ENCODE results near the gene VWF. TPM values are rescaled to one million over a fixed set of nuclear protein-coding genes. Genes with fewer than 3 reads are reported as not detected.

Gene VWF
- total and polyA plus RNA-seq, 12 donors, result 104 to 480 (median 253) TPM

DNA sequence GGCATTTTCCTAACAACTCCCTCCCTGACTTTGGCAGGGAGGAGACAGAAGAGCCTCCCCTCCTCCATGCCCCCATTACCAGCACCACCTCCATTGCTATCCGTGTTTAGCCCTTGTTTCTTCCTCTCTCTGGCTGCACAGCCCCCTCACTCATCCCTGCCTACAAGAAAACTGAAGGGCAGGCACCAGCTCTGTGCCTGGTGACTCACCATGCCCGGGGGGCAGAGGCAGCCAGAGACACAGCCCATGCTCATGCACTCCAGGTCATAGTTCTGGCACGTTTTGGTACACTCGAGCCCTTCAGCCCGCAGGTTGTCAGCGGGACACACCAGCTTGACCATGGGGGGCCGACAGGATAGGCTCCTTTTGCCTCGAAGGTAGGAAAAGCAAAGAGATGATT lies 80.4 kb downstream of the VWF start:
- no peak overlapping the region for H3K27ac ChIP-seq
- no peaks in the 10 kb centered on the region for H3K4me1 ChIP-seq
- H3K9me3 ChIP-seq, result no peaks in the 10 kb centered on the region
- ATAC-seq (no peak), DNase-seq (no peak)
- TF ChIP-seq CTCF (IDR thresholded peaks at IDR 0.05), result no peak
- no peaks in the 10 kb centered on the region for H3K27me3 ChIP-seq
- no peak overlapping the region for H3K4me3 ChIP-seq
- whole genome bisulfite sequencing, 2 donors, result 83 to 88% methylated on average over 8 of the region's 8 CpGs
- peaks cover 0 to 97% (median 0%) of the 10 kb centered on the region in 9 donors for H3K36me3 ChIP-seq
- intact Hi-C loops (cut with DNase I), result loop anchor here in 1 of 10 donors (10.0 kb wide), 1 partner anchor 49 kb away; no protein-coding TSS in a partner anchor

- Histone ChIP-seq H3K4me3 (no peak overlapping the region), H3K27ac (no peak overlapping the region), H3K36me3 (peaks cover 0 to 97% (median 0%) of the 10 kb centered on the region in 9 donors), H3K27me3 (no peaks in the 10 kb centered on the region), H3K4me1 (no peaks in the 10 kb centered on the region), H3K9me3 (no peaks in the 10 kb centered on the region)
- TF ChIP-seq CTCF (IDR thresholded peaks at IDR 0.05), result no peak
- intact Hi-C loops (cut with DNase I), result loop anchor here in 1 of 10 donors (10.0 kb wide), 1 partner anchor 48 kb away; no protein-coding TSS in a partner anchor
- no peak for DNase-seq
- ATAC-seq, result no peak
- WGBS, 2 donors, result 94 to 95% methylated on average over 16 of the region's 16 CpGs
Measured at GRCh38 chr12:6042446-6042845, 82.0 kb downstream of the VWF start.

DNA sequence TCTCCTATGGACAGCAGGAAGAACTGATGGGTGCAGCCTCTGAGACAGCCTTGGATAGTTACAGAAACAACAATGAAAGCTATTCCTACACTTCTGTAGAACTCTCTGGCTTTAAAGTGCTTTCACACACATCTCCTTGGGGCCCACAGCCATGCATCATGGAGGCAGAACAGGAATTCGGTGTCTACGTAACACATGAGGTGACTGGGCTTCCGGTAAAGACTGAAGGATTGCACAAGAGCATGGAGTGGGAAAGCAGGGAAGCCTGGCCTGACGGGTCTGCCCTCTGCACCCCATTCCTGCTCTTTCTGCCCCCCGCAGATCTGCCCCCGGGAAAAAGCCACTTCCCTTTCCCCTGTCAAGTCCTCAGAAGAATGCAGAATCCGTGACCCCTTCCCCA lies 82.6 kb downstream of the VWF start:
- intact Hi-C loops (cut with DNase I), result loop anchor here in 3 of 10 donors (2.0 to 10.0 kb wide), 2 partner anchors 47 to 53 kb away; no protein-coding TSS in a partner anchor
- H3K36me3 ChIP-seq, result peaks cover 0 to 97% (median 0%) of the 10 kb centered on the region in 9 donors
- H3K4me1 ChIP-seq, result no peaks in the 10 kb centered on the region
- no peak overlapping the region for H3K4me3 ChIP-seq
- no peaks in the 10 kb centered on the region for H3K9me3 ChIP-seq
- no peaks in the 10 kb centered on the region for H3K27me3 ChIP-seq
- no peak overlapping the region for H3K27ac ChIP-seq
- TF ChIP-seq CTCF (IDR thresholded peaks at IDR 0.05), result no peak
- DNase-seq (no peak), ATAC-seq (no peak)
- 73 to 84% methylated on average over 7 of the region's 7 CpGs for WGBS, 2 donors

DNA sequence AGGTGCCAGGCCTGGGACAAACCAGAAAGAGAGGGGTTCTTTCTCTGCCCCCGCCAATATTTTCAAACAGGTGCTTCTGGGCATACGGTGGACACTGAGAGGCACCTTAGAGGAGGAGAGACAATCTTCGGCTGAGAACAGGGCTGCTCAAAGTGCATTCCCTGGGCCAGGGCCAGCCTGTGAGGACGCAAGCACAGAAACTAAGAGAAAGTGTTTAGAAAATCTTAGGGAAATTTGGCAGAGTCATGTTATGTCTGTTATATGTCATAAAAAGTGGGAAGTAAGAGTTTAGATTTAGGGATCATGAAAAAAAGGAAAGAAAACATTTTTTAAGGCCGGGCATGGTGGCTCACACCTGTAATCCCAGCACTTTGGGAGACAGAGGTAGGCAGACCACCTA lies 83.7 kb downstream of the VWF start:
- Histone ChIP-seq H3K9me3 (no peaks in the 10 kb centered on the region), H3K4me1 (no peaks in the 10 kb centered on the region), H3K27me3 (no peaks in the 10 kb centered on the region), H3K36me3 (peaks cover 0 to 98% (median 0%) of the 10 kb centered on the region in 9 donors), H3K27ac (no peak overlapping the region), H3K4me3 (no peak overlapping the region)
- ATAC-seq (no peak), DNase-seq (no peak)
- 86 to 87% methylated on average over 5 of the region's 5 CpGs for WGBS, 2 donors
- intact Hi-C loops (cut with DNase I), result loop anchor here in 6 of 10 donors (1.0 to 10.0 kb wide), 3 partner anchors 46 to 53 kb away; no protein-coding TSS in a partner anchor
- TF ChIP-seq CTCF (IDR thresholded peaks at IDR 0.05), result no peak
